CD4-positive, alpha-beta T cell treated with Interleukin-15 for 1 hour (primary cell): Measurements from ENCODE around the gene NTSR1.

Experiments used
- DNase-seq: peaks from one replicate; pipeline ENCODE4 v3.0.0-alpha.2; 2020

NTSR1 gene

GRCh38 chr20:62806383-62807050, 97.9 kb downstream of the NTSR1 start:
- DNase-seq = no peak

GRCh38 chr20:62807444-62808210, 99.0 kb downstream of the NTSR1 start:
- no peak for DNase-seq

DNA sequence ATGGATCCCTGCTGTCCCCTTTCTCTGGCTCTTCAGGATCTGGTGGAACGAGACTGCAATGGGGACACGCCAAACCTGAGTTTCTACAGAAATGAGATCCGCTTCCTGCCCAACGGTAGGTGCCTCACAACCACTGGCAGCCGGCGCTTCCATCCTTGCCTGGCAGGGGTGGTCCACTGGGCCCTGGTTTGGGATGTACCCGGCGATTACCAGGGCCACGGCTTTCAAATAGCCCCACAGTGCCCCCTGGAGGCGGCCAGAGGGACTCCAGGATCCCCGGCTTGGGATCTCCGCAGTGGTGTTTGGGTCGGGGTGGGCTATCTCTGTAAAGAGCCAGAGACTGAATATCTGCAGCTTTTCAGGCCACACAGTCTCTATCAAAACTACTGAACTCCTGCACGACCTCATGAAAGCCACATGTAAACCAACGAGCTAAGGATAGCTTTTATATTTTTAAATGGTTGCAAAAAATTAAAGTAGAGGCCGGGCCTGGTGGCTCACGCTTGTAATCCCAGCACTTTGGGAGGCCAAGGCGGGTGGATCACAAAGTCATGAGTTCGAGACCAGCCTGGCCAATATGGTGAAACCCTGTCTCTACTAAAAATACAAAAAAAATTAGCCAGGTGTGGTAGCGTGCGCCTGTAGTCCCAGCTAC, 99.7 kb downstream of the NTSR1 start:
- peak; percentile 65 for DNase-seq

DNA sequence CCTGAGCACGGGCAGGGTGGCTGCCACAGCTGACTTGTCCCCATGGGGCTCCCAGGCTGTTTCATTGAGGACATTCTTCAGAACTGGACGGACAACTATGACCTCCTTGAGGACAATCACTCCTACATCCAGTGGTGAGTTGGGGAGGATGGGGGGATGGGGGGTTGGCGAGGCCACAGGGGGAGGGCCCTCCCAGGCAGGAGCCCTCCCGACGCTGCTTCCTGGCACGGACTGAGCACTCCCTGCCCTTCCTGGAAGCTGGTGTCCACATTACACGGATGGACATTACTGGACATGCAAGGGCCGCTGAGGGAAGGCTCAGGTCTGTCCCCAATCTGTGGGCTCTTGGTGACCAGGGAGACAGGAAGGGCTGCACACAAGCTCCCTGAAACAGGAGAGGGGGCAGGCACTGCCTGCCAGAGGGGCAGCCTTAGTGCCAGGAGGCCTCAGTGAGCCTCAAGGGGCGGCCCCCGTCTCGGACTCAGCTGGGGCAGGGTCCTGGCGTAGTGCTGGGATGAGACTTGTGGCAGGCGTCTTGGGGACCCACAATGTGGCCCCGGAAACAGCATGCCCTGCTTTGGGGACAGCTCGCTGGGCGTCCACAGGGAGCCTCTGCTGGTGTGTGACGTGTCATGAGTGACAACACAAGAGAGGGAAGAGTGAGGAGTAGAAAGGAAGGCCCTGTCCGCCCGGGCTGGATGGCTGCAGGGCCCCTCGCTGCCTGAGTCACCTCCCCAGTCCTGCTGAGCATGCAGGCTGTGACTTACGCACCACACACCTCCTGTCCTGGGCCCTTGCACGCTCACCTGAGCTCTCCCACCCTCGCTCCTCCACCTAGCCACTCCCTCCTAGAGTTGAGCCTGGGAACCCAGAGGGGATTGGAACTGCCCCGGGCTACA, 101.1 kb downstream of the NTSR1 start:
- DNase-seq = no peak

DNA sequence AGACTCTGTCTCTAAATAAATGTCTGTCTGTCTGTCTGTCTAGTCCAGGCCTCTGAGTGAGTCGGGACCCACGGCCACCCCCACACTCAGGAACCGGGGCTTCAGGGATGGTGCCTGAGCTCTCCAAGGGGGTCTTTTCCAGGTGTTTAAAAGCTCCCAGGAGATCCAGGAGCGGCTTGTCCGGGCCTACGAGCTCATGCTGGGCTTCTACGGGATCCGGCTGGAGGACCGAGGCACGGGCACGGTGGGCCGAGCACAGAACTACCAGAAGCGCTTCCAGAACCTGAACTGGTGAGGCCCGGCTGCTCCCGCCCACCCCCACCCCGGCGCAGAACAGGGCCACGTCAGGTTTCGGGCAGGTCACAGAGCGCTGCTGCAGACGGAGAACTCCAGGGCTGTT, 102.7 kb downstream of the NTSR1 start:
- no peak for DNase-seq

- no peak for DNase-seq
These were observed 103.1 kb downstream of the NTSR1 start for GRCh38 chr20:62811720-62812119.
